HG03378 (cell line): ENCODE measurements around the gene KCP.

Experiments used
- ATAC-seq: cut with Tn5 transposase; IDR thresholded peaks from one replicate; pipeline ENCODE4 v1.9.1; 2021; ENCODE audit warnings: mild to moderate bottlenecking, moderate library complexity; ENCODE audit not compliant: unreplicated experiment

The KCP gene

GRCh38 chr7:128876586-128876977, 33.9 kb downstream of the KCP start:
- no peak for ATAC-seq

GRCh38 chr7:128876127-128876526, 34.4 kb downstream of the KCP start:
- ATAC-seq: no peak

GRCh38 chr7:128875523-128875948, 35.0 kb downstream of the KCP start:
- ATAC-seq: no peak

GRCh38 chr7:128874140-128875031, 36.1 kb downstream of the KCP start:
- ATAC-seq: no peak

GRCh38 chr7:128873234-128873633, 37.3 kb downstream of the KCP start:
- no peak for ATAC-seq

GRCh38 chr7:128872394-128872824, 38.1 kb downstream of the KCP start:
- no peak for ATAC-seq

- no peak for ATAC-seq
These were observed 39.5 kb downstream of the KCP start for GRCh38 chr7:128871050-128871449.

- ATAC-seq: no peak
These were observed 40.6 kb downstream of the KCP start for GRCh38 chr7:128869944-128870285.

GRCh38 chr7:128869138-128869943, 41.2 kb downstream of the KCP start:
- no peak for ATAC-seq

GRCh38 chr7:128868624-128869137, 41.8 kb downstream of the KCP start:
- no peak for ATAC-seq

GRCh38 chr7:128867842-128868623, 42.5 kb downstream of the KCP start:
- ATAC-seq: no peak

GRCh38 chr7:128867241-128867640, 43.3 kb downstream of the KCP start:
- ATAC-seq: no peak

GRCh38 chr7:128865996-128866877, 44.3 kb downstream of the KCP start:
- ATAC-seq: no peak

- ATAC-seq: no peak
These were observed 45.2 kb downstream of the KCP start for GRCh38 chr7:128865303-128865702.

- peak; percentile 40 for ATAC-seq
These were observed 47.0 kb downstream of the KCP start for GRCh38 chr7:128863433-128863989.

- peak; percentile 82 for ATAC-seq
These were observed 47.7 kb downstream of the KCP start, which contains the start of gene ATP6V1F for GRCh38 chr7:128862571-128863432. TSS of gene ATP6V1F (plus strand) at chr7:128862856. CDS start at chr7:128862905, 49 bp downstream.

- no peak for ATAC-seq
These were observed 48.4 kb downstream of the KCP start for GRCh38 chr7:128861957-128862570.
